ENCODE data around the gene KLK4. TPM values are rescaled to one million over a fixed set of nuclear protein-coding genes. Genes with fewer than 3 reads are reported as not detected.

The KLK4 gene
- total and polyA plus RNA-seq, 2 donors (not counting 3 experiments of a cell fraction or from before 2014, with no cell fraction given): not detected

DNA sequence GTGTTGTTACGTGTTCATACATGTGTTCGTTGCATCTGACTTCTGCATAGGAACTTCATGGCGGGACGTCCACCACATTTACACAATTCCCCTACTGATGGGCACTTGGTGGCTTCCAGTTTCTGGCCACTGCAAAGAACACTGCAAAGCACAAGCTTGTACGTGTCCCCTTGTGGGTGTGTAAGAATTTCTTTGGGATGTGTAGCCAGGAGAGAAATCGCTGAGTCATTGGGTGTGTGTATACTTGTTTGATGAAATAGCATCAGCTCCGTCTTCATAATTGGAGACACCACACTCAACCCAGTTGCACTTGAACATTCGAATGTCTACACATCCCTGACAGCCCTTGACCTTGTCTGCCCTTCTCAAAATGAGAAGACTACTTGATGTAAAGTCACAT, 22.4 kb upstream of the KLK4 start:
- no peaks in the 10 kb centered on the region for H4K20me1 ChIP-seq (replicated peaks; ENCODE audit: control insufficient read depth, extremely low read depth, insufficient read depth, low read length)
- DNase-seq (ENCODE audit: low read depth, low spot score): no peak
- no peak overlapping the region for H3K4me3 ChIP-seq (replicated peaks in 1 of 3; ENCODE audit: insufficient read depth in 1 of 3, low read depth in 1 of 3, low read length in 3 of 3)
- H3K9me1 ChIP-seq (replicated peaks; ENCODE audit: control insufficient read depth, extremely low read depth, insufficient read depth, low read length): no peaks in the 10 kb centered on the region
- H3K9me3 ChIP-seq (replicated peaks; ENCODE audit: control insufficient read depth, insufficient read depth, low read length): no peaks in the 10 kb centered on the region
- H3K9ac ChIP-seq (replicated peaks; ENCODE audit: extremely low read depth, insufficient read depth, low read length): no peak overlapping the region
- intact Hi-C loops (cut with micrococcal nuclease): no loop called here
- no peak overlapping the region for H3K4me2 ChIP-seq (ENCODE audit: insufficient read depth, low read length)
- no peak overlapping the region for H3K27ac ChIP-seq (ENCODE audit: insufficient read depth, low read depth, low read length)
- POLR2A ChIA-PET: no interaction called here
- H3K4me1 ChIP-seq (ENCODE audit: control insufficient read depth, extremely low read depth, insufficient read depth, low read length): no peaks in the 10 kb centered on the region
- no TSS peak for BruUV-seq (replicated peaks)
- H3K27me3 ChIP-seq (ENCODE audit: control insufficient read depth in 2 of 2, insufficient read depth in 2 of 2, low read length in 2 of 2): peaks cover 0 to 2% of the 10 kb centered on the region in 2 experiments
- TF ChIP-seq GATA2 (IDR thresholded peaks at IDR 0.05; ENCODE audit: insufficient read depth, insufficient read length, low read depth, low read length) (no peak), POLR2AphosphoS5 (IDR thresholded peaks at IDR 0.05; ENCODE audit: insufficient read depth, low read depth, low read length) (no peak), MAX (IDR thresholded peaks at IDR 0.05; ENCODE audit: insufficient read depth, insufficient read length) (no peak), CTCF (IDR thresholded peaks at IDR 0.05; ENCODE audit: extremely low read depth in 1 of 2, insufficient read depth in 1 of 2, low read depth in 1 of 2, low read length in 2 of 2) (no peak), MYC (IDR thresholded peaks at IDR 0.05; ENCODE audit: low read depth, low read length) (no peak), POLR2A (IDR thresholded peaks at IDR 0.05; ENCODE audit: low read depth, low read length) (no peak), EZH2 (IDR thresholded peaks at IDR 0.05; ENCODE audit: borderline replicate concordance, low read depth, low read length, severe bottlenecking) (no peak), JUN (IDR thresholded peaks at IDR 0.05; ENCODE audit: borderline replicate concordance, insufficient read depth, insufficient read length, low read depth) (no peak), FOS (IDR thresholded peaks at IDR 0.05; ENCODE audit: borderline replicate concordance, insufficient read depth, low read length) (no peak)
- CTCF ChIA-PET: interaction anchor here (0.6 to 3.3 kb wide), 3 partner anchors 12 to 809 kb away, joined by 4 to 20 read pairs (median 7); no protein-coding TSS in a partner anchor
- peak overlapping the region; percentile 21 for H2AFZ ChIP-seq (ENCODE audit: low read depth, low read length)
- no peaks in the 10 kb centered on the region for H3K36me3 ChIP-seq (ENCODE audit: control insufficient read depth in 2 of 2, extremely low read depth in 1 of 2, insufficient read depth in 2 of 2, low read length in 2 of 2)
- FAIRE-seq: no peak
- no peaks in the 10 kb centered on the region for H3K79me2 ChIP-seq (ENCODE audit: control insufficient read depth, insufficient read depth, low read length)
- dilution Hi-C loops (cut with MboI; ENCODE audit: extremely low pct_ligation_motif_present, low sequenced_read_pairs): no loop called here
